Bronchial epithelial cell (primary cell): ENCODE data around the gene BTF3. TPM values are rescaled to one million over a fixed set of nuclear protein-coding genes. Genes with fewer than 3 reads are reported as not detected.

Experiments used
- DNase-seq: peaks from one replicate; pipeline ENCODE4 v3.0.0-alpha.2; 2010; ENCODE audit warnings: low read depth
- FAIRE-seq: peaks from 2 replicates; lab custom pipeline; 2011; peaks lifted over from hg19 to GRCh38; lab: Jason Lieb, UNC
- H3K27me3 ChIP-seq: 2 replicates; pipeline ENCODE4 v1.5.1; 2011; ENCODE audit warnings: low read length; ENCODE audit not compliant: control insufficient read depth, insufficient read depth
- H3K36me3 ChIP-seq: 2 replicates; pipeline ENCODE4 v1.5.1; 2011; ENCODE audit warnings: low read length; ENCODE audit not compliant: control insufficient read depth, insufficient read depth
- H3K4me3 ChIP-seq: 2 replicates; pipeline ENCODE4 v1.5.1; 2011; ENCODE audit warnings: mild to moderate bottlenecking, low read depth, low read length, control low read depth
- CTCF ChIP-seq: IDR thresholded peaks from 2 replicates; pipeline ENCODE4 v1.5.1; 2011; ENCODE audit warnings: mild to moderate bottlenecking, moderate library complexity, low read length, control low read depth, inconsistent platforms; ENCODE audit not compliant: insufficient read depth, severe bottlenecking
- total RNA-seq: library from RNA; depleted of rRNA; stranded (reverse); fragments of >200 nt; gene quantifications from 2 replicates; pipeline ENCODE4 v1.2.1, GENCODE V29; 2014

The BTF3 gene
- total RNA-seq, 1 donor from 2014 or later = 227 TPM

GRCh38 chr5:73513996-73514395 lies 15.8 kb downstream of the BTF3 start:
- Histone ChIP-seq H3K36me3 (no peaks in the 10 kb centered on the region), H3K27me3 (no peaks in the 10 kb centered on the region), H3K4me3 (no peak overlapping the region)
- DNase-seq (no peak), FAIRE-seq (no peak)
- no peak for TF ChIP-seq CTCF

GRCh38 chr5:73514418-73514817 lies 16.2 kb downstream of the BTF3 start:
- FAIRE-seq (no peak), DNase-seq (no peak)
- no peaks in the 10 kb centered on the region for H3K36me3 ChIP-seq
- H3K27me3 ChIP-seq = no peaks in the 10 kb centered on the region
- no peak for TF ChIP-seq CTCF
- no peak overlapping the region for H3K4me3 ChIP-seq

GRCh38 chr5:73515232-73515631 lies 17.0 kb downstream of the BTF3 start:
- no peak overlapping the region for H3K4me3 ChIP-seq
- H3K27me3 ChIP-seq = no peaks in the 10 kb centered on the region
- TF ChIP-seq CTCF = no peak
- H3K36me3 ChIP-seq = no peaks in the 10 kb centered on the region
- FAIRE-seq (no peak), DNase-seq (peak; percentile 79)

- DNase-seq (peak; percentile 79), FAIRE-seq (no peak)
- no peaks in the 10 kb centered on the region for H3K27me3 ChIP-seq
- H3K36me3 ChIP-seq = no peaks in the 10 kb centered on the region
- H3K4me3 ChIP-seq = no peak overlapping the region
- TF ChIP-seq CTCF = peak; percentile 85
These were observed 21.5 kb downstream of the BTF3 start for GRCh38 chr5:73519531-73520283.

- TF ChIP-seq CTCF = no peak
- H3K36me3 ChIP-seq = no peaks in the 10 kb centered on the region
- FAIRE-seq = no peak
- DNase-seq = peak; percentile 64
- H3K27me3 ChIP-seq = no peaks in the 10 kb centered on the region
- no peak overlapping the region for H3K4me3 ChIP-seq
These were observed 24.7 kb downstream of the BTF3 start for GRCh38 chr5:73522989-73523388.

- H3K27me3 ChIP-seq = no peaks in the 10 kb centered on the region
- DNase-seq = no peak
These were observed 25.6 kb downstream of the BTF3 start for GRCh38 chr5:73523861-73524260.

More at GRCh38 chr5:73523861-73524260, 25.6 kb downstream of the BTF3 start:
- Histone ChIP-seq H3K36me3 (no peaks in the 10 kb centered on the region), H3K4me3 (no peak overlapping the region)
- no peak for FAIRE-seq
- no peak for TF ChIP-seq CTCF
